ENCODE measurements around the gene POLR1C.

DNA sequence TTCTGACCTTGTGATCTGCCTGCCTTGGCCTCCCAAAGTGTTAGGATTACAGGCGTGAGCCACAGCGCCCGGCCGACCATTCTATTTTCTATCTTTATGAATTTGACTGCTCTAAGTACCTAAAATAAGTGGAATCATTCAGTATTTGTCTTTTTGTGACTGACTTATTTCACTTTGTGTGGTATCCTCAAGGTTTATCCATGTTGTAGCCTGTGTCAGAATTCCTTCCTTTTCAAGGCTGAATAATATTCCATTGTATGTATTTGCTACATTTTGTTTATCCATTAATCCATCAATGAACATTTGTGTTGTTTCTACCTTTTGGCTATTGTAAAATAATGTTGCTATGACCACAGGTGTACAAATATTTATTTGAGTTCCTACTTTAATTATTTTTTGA lies 44.4 kb upstream of the POLR1C start:
- TF ChIP-seq, protein P1, sequence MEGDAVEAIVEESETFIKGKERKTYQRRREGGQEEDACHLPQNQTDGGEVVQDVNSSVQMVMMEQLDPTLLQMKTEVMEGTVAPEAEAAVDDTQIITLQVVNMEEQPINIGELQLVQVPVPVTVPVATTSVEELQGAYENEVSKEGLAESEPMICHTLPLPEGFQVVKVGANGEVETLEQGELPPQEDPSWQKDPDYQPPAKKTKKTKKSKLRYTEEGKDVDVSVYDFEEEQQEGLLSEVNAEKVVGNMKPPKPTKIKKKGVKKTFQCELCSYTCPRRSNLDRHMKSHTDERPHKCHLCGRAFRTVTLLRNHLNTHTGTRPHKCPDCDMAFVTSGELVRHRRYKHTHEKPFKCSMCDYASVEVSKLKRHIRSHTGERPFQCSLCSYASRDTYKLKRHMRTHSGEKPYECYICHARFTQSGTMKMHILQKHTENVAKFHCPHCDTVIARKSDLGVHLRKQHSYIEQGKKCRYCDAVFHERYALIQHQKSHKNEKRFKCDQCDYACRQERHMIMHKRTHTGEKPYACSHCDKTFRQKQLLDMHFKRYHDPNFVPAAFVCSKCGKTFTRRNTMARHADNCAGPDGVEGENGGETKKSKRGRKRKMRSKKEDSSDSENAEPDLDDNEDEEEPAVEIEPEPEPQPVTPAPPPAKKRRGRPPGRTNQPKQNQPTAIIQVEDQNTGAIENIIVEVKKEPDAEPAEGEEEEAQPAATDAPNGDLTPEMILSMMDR (IDR thresholded peaks at IDR 0.05; ENCODE audit: insufficient read depth, low read length), result no peak
- TF ChIP-seq, protein P2, sequence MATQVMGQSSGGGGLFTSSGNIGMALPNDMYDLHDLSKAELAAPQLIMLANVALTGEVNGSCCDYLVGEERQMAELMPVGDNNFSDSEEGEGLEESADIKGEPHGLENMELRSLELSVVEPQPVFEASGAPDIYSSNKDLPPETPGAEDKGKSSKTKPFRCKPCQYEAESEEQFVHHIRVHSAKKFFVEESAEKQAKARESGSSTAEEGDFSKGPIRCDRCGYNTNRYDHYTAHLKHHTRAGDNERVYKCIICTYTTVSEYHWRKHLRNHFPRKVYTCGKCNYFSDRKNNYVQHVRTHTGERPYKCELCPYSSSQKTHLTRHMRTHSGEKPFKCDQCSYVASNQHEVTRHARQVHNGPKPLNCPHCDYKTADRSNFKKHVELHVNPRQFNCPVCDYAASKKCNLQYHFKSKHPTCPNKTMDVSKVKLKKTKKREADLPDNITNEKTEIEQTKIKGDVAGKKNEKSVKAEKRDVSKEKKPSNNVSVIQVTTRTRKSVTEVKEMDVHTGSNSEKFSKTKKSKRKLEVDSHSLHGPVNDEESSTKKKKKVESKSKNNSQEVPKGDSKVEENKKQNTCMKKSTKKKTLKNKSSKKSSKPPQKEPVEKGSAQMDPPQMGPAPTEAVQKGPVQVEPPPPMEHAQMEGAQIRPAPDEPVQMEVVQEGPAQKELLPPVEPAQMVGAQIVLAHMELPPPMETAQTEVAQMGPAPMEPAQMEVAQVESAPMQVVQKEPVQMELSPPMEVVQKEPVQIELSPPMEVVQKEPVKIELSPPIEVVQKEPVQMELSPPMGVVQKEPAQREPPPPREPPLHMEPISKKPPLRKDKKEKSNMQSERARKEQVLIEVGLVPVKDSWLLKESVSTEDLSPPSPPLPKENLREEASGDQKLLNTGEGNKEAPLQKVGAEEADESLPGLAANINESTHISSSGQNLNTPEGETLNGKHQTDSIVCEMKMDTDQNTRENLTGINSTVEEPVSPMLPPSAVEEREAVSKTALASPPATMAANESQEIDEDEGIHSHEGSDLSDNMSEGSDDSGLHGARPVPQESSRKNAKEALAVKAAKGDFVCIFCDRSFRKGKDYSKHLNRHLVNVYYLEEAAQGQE (IDR thresholded peaks at IDR 0.05; ENCODE audit: insufficient replicate concordance, low read depth), result no peak

Data from HL-60 (cell line).